HG03103 (cell line): ENCODE data around the gene PCMTD2.

ENCODE experiments used
- ATAC-seq: cut with Tn5 transposase; IDR thresholded peaks from one replicate; pipeline ENCODE4 v1.9.1; 2021; ENCODE audit warnings: low read depth; ENCODE audit not compliant: unreplicated experiment

The PCMTD2 gene

DNA sequence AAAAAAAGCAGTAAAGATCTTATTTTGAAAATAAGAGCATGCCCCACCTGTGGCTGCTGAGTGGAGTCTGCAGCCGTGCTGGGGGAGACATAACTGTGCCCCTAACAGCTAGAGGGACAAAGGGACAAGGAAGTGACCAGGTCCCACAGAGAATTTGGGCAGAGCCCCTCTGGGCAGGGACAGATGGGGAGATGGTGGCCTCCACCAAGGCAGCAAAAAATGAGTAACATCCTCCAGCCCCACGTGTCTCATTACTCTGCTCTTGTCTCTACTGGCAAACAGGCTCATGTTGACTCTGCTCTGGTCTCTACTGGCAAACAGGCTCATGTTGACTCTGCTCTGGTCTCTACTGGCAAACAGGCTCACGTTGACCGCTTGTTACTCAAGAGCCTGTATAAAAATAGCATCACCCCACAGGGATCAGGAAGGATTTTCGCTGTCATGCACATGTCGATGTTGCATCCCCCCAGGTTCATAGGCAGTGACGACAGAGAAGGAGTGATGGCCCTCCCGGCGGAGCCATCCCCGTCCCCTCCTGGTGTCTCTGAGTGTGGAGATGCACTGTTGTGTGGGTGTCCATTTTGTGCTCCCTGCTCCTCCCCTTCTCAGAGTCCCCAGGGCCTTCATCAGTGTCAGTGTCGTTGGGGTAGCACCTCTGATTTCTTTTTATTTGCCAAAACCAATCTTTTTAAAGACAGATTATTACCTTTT is 17.3 kb upstream of the PCMTD2 start:
- no peak for ATAC-seq

GRCh38 chr20:64238851-64239387 is 16.6 kb upstream of the PCMTD2 start:
- no peak for ATAC-seq

GRCh38 chr20:64239449-64240242 is 15.9 kb upstream of the PCMTD2 start:
- no peak for ATAC-seq

GRCh38 chr20:64240243-64241015 is 15.1 kb upstream of the PCMTD2 start:
- ATAC-seq, result no peak

DNA sequence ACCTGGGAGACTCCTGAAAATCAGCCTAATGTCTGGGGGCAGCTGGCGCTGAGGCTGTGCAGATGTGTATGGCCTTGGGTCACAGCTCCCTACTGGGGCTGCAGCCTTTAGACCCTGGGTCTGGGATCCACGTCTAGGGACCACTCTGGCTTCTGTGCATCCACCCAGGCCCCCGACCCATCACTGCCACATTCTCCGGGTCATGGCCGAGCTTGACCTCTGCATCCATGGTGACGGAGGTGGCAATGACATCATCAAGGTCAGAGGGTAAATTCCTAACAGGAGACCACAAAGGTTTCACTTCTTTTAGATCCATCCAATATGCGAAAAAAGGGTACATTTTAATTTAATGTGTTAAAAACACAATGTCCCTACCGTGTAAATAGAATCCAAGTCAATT is 14.5 kb upstream of the PCMTD2 start:
- ATAC-seq, result no peak

GRCh38 chr20:64242003-64242796 is 13.3 kb upstream of the PCMTD2 start:
- ATAC-seq, result no peak

- ATAC-seq, result no peak
These were observed 12.6 kb upstream of the PCMTD2 start for GRCh38 chr20:64242797-64243475.

GRCh38 chr20:64244281-64244805 is 11.2 kb upstream of the PCMTD2 start:
- no peak for ATAC-seq

GRCh38 chr20:64244870-64245603 is 10.5 kb upstream of the PCMTD2 start:
- no peak for ATAC-seq

GRCh38 chr20:64245746-64246595 is 9.6 kb upstream of the PCMTD2 start:
- no peak for ATAC-seq

DNA sequence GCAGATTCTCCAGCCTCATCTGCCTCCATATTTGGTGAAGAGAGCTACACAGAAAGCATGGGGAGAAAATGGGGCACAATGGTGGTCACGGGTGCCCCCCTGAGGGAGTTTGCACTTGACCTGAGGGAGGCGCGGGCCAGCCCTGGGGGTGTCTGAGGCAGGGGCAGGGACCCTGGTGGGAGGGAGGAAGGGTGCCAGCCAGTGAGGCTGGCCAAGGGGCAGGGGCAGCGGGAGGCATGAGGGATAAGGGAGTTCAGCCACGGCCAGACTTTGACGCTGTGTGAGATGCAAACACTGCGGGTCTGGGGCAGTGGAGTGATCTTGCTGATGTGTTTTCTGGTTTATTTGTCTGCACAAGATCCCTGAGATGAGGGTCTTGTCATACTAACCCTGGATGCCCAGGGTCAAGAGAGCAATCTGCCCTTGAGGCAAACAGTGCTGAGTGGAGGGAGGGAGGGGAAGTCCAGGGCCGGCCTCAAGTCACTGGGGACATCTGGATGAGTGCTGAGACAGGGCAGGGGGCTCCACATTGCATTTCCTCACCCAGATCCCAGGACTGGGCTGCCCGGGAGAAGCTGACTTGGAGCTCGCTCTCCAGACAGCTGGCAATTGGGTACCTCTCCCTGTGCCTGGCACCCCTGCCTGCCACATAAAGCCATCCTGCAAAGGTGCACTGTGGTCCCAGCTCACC is 8.8 kb upstream of the PCMTD2 start:
- ATAC-seq, result no peak

DNA sequence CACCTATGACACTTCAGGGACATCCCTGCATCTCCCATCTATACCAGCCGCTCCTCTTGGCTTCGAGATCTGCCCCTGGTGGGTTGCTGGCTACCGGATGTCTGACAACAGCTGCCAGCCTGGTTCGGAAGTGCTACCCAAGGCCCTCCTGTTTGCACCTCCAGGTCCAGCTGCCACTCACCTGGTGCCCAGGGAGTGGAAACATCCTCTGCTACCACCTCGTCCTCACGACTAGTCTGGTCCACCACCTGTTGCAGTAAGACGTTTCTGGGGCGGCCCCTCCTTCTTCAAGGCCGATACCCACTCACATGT is 8.3 kb upstream of the PCMTD2 start:
- ATAC-seq, result no peak

DNA sequence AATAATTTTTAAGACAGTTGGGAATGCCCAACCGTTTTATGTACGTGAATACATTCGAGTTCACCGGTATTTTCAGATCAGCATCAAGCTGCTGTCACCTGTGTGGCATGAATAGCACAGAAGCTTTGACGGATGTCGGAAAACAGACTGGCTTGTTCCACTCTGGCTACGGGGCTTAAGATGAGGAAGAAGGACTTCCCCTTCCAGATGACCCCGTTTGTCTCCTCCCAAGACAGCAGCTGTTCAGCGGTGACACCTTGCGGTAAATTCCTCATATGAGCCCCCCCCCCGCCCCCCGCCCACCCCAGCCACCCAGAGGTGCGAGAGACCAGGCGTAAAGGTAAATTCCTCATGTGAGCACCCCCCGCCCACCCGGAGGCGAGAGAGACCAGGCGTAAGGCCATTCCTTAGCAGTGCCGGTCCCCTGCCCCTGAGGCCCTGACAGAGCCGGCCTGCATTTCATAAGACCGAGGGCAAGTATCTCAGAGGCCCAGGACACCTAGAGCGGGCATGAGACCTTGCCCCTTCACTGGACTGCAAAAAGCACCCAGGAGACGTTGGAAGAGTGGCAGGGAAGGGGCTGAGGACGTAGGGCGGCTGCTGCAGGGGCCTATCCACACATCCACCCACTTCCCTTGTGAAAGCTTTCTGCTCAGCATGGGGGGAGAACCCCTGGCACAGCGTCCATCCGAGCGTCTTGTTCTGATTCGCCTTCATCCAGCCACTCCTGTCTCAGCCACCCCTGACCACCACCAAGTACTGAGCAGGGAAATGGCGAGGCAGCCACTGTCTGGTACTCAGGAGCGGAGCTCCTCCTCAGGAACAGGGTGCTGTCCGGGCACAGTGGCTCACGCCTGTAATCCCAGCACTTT is 7.3 kb upstream of the PCMTD2 start:
- no peak for ATAC-seq

- ATAC-seq, result no peak
These were observed 5.5 kb upstream of the PCMTD2 start for GRCh38 chr20:64250027-64250426.

DNA sequence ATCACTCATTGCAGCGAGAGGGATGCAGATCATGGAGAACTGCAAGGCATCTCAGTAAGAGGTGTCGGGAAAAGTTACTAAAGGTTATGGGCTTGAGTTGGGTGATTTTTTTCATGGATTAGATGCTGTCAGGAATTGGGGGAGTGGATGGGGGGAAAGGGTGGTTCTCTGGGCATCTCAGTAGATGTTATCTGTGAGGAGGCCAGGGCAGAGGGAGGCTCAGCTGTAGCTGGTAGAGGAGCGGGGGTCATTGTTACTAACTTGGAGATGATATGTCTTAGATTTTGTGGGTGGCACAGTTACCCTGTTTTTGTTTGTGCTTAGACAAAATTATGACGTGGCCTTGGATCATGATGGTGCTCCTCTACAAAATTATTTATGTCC is 2.6 kb upstream of the PCMTD2 start:
- ATAC-seq, result no peak

DNA sequence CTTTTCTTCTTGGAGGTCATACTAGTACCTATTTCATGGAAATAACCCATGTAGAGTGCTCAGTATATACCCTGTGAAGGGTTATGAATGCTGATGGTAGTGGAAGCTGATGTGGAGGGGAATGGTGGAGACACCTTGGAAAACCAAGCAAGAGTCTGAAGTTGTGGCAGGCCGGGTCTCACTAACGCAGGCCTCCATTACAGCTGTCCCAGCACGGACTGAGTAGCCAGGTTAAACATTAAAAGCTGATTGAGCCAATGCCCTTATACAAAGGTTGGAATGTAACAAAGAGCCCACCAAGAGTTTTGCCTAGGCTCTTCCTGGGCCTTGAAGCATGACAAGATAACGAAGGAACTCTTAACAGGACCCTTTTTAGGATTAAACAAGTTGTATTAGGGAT is 2.1 kb upstream of the PCMTD2 start:
- no peak for ATAC-seq

DNA sequence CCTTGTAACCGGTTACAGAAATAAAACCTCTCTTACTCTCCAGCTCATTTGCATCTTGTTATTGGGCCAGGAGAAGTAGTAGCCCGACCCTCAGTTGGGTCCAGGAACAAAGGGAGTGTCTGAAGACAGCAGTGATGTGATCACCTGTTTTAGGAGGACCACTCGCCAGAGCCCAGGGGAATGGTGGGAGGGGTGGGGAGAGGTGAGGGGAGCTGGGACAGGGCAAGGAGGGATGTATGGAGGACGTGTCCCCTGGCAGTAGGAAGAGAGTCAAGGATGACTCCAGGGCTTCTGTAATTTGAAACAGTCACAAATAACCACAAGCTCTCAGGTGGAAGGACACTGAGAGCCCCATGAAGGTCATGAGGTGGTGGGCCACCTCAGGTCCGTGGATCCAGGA is 1.4 kb upstream of the PCMTD2 start:
- ATAC-seq, result no peak
